H1 (cell line): Measurements from ENCODE around the gene SLC39A2. TPM values are rescaled to one million over a fixed set of nuclear protein-coding genes. Genes with fewer than 3 reads are reported as not detected.

ENCODE experiments used
- CTCF ChIA-PET: fragments of 300-600 bp; sonication (Branson Sonifier 250); formaldehyde crosslinking; loops from one replicate; lab custom pipeline; 2021; ENCODE audit not compliant: partially characterized antibody; lab: Charles Lee
- POLR2A ChIA-PET: fragments of 300-600 bp; sonication (Branson Sonifier 250); formaldehyde crosslinking; loops from one replicate; lab custom pipeline; 2021; ENCODE audit warnings: inconsistent platforms; ENCODE audit not compliant: partially characterized antibody; lab: Charles Lee
- DNase-seq, 2 experiments: peaks; one replicate each; pipeline versions ENCODE4 v3.0.0 to v3.0.0-alpha.2; 2010 to 2022; ENCODE audit warnings: low spot score in 2 of 2, low read depth in 1 of 2, mixed read lengths in 1 of 2
- FAIRE-seq: peaks from 2 replicates; lab custom pipeline; 2011; peaks lifted over from hg19 to GRCh38; lab: Jason Lieb, UNC
- H2AFZ ChIP-seq: 2 replicates; pipeline ENCODE4 v1.8.1; 2012; ENCODE audit warnings: low read length, inconsistent platforms
- H2AK5ac ChIP-seq: 2 replicates; pipeline ENCODE4 v1.6.1; 2013; ENCODE audit warnings: low read depth, low read length
- H2BK120ac ChIP-seq: replicated peaks from 2 replicates; pipeline ENCODE3; 2013; ENCODE audit warnings: low read depth, low read length, inconsistent platforms
- H2BK12ac ChIP-seq: 2 replicates; pipeline ENCODE4 v1.6.1; 2013; ENCODE audit warnings: low read depth, low read length
- H2BK15ac ChIP-seq: 2 replicates; pipeline ENCODE4 v1.6.1; 2013; ENCODE audit warnings: low read length
- H2BK20ac ChIP-seq: 2 replicates; pipeline ENCODE4 v1.6.1; 2013; ENCODE audit warnings: low read length
- H2BK5ac ChIP-seq: 2 replicates; pipeline ENCODE4 v1.6.1; 2013; ENCODE audit warnings: low read depth, low read length
- H3K14ac ChIP-seq: 2 replicates; pipeline ENCODE4 v1.6.1; 2013; ENCODE audit warnings: inconsistent platforms; ENCODE audit not compliant: insufficient read length
- H3K18ac ChIP-seq: 2 replicates; pipeline ENCODE4 v1.6.1; 2013; ENCODE audit warnings: low read length; ENCODE audit errors: extremely low read depth
- H3K23ac ChIP-seq: 2 replicates; pipeline ENCODE4 v1.6.1; 2013; ENCODE audit warnings: inconsistent platforms; ENCODE audit not compliant: insufficient read length
- H3K23me2 ChIP-seq: 2 replicates; pipeline ENCODE4 v1.6.1; 2013; ENCODE audit warnings: low read depth, low read length
- H3K27ac ChIP-seq: 2 replicates; pipeline ENCODE4 v1.6.1; 2011; ENCODE audit warnings: low read depth, low read length, inconsistent platforms
- H3K27me3 ChIP-seq, 4 experiments: replicated peaks in 1 of 4; 1 replicate in 1 of 4; 2 replicates in 3 of 4; pipeline versions ENCODE4 v1.6.1 to v1.8.1; 2011 to 2013; ENCODE audit warnings: low read length in 3 of 4, mild to moderate bottlenecking in 3 of 4, inconsistent platforms in 2 of 4, mixed read lengths in 2 of 4, moderate library complexity in 1 of 4; ENCODE audit not compliant: control insufficient read depth in 3 of 4, insufficient read depth in 3 of 4; ENCODE audit errors: extremely low read depth in 1 of 4
- H3K36me3 ChIP-seq, 4 experiments: 2 replicates each; pipeline versions ENCODE4 v1.6.1 to v1.8.1; 2011 to 2013; ENCODE audit warnings: mild to moderate bottlenecking in 4 of 4, low read length in 3 of 4, moderate library complexity in 2 of 4, control low read depth in 1 of 4, inconsistent platforms in 1 of 4; ENCODE audit not compliant: insufficient read depth in 4 of 4, control insufficient read depth in 2 of 4
- H3K4ac ChIP-seq: replicated peaks from 2 replicates; pipeline ENCODE3; 2013; ENCODE audit warnings: low read length, low read depth, mixed read lengths, inconsistent platforms; ENCODE audit not compliant: insufficient read length
- H3K4me1 ChIP-seq, 4 experiments: replicated peaks in 1 of 4; 1 replicate in 1 of 4; 2 replicates in 3 of 4; pipeline versions ENCODE4 v1.6.1 to v1.8.1; 2011 to 2013; ENCODE audit warnings: low read length in 3 of 4, inconsistent platforms in 2 of 4, mixed read lengths in 1 of 4; ENCODE audit not compliant: insufficient read depth in 4 of 4, control insufficient read depth in 3 of 4
- H3K4me2 ChIP-seq, 2 experiments: 2 replicates each; pipeline versions ENCODE4 v1.6.1 to v1.8.1; 2011 to 2013; ENCODE audit warnings: low read depth in 2 of 2, low read length in 2 of 2, control low read depth in 1 of 2, inconsistent platforms in 1 of 2, mild to moderate bottlenecking in 1 of 2; ENCODE audit not compliant: insufficient read depth in 1 of 2
- H3K4me3 ChIP-seq, 4 experiments: fragments of 200-600, 300-600 bp in 1 of 4; sonication (generic), shearing (Covaris generic), sonication (Bioruptor Twin) in 1 of 4; 2 replicates each; pipeline versions ENCODE4 v1.5.1 to v1.8.1; 2011 to 2016; ENCODE audit warnings: low read length in 4 of 4, low read depth in 3 of 4, control low read depth in 2 of 4, inconsistent platforms in 2 of 4, mild to moderate bottlenecking in 2 of 4, mixed read lengths in 1 of 4, moderate library complexity in 1 of 4; ENCODE audit not compliant: insufficient read depth in 2 of 4; ENCODE audit errors: extremely low read depth in 1 of 4
- H3K56ac ChIP-seq: replicated peaks from 2 replicates; pipeline ENCODE3; 2013; ENCODE audit warnings: low read depth, mild to moderate bottlenecking, mixed read lengths, low read length, inconsistent platforms; ENCODE audit not compliant: insufficient read length
- H3K79me1 ChIP-seq: 2 replicates; pipeline ENCODE4 v1.6.1; 2013; ENCODE audit warnings: low read depth, low read length, control low read depth
- H3K79me2 ChIP-seq, 2 experiments: 2 replicates each; pipeline versions ENCODE4 v1.6.1 to v1.8.1; 2012 to 2013; ENCODE audit warnings: low read length in 2 of 2, mild to moderate bottlenecking in 2 of 2, inconsistent platforms in 1 of 2; ENCODE audit not compliant: insufficient read depth in 2 of 2, control insufficient read depth in 1 of 2
- H3K9ac ChIP-seq, 4 experiments: replicated peaks in 1 of 4; 1 replicate in 1 of 4; 2 replicates in 3 of 4; pipeline versions ENCODE4 v1.6.1 to v1.8.1; 2011 to 2013; ENCODE audit warnings: low read depth in 3 of 4, low read length in 3 of 4, control low read depth in 2 of 4, mild to moderate bottlenecking in 2 of 4, moderate library complexity in 2 of 4, inconsistent platforms in 1 of 4; ENCODE audit errors: extremely low read depth in 1 of 4
- H3K9me3 ChIP-seq, 2 experiments: 2 replicates each; pipeline versions ENCODE4 v1.6.1 to v1.8.1; 2012 to 2013; ENCODE audit warnings: mild to moderate bottlenecking in 2 of 2, moderate library complexity in 2 of 2, control low read depth in 1 of 2, inconsistent platforms in 1 of 2, low read depth in 1 of 2, low read length in 1 of 2, mixed read lengths in 1 of 2; ENCODE audit not compliant: insufficient read depth in 2 of 2
- H4K20me1 ChIP-seq, 2 experiments: replicated peaks in 1 of 2; 2 replicates each; pipeline versions ENCODE3 to v1.8.1; 2011 to 2013; ENCODE audit warnings: inconsistent platforms in 2 of 2, low read length in 2 of 2, mild to moderate bottlenecking in 1 of 2; ENCODE audit not compliant: insufficient read depth in 2 of 2, control insufficient read depth in 1 of 2
- H4K5ac ChIP-seq: 2 replicates; pipeline ENCODE4 v1.6.1; 2013; ENCODE audit warnings: low read length, low read depth, mixed read lengths, inconsistent platforms; ENCODE audit not compliant: insufficient read length
- H4K8ac ChIP-seq: 2 replicates; pipeline ENCODE4 v1.8.0; 2013; ENCODE audit warnings: mild to moderate bottlenecking, moderate library complexity, low read length, inconsistent platforms; ENCODE audit not compliant: insufficient read depth; ENCODE audit errors: extremely low read depth
- H4K91ac ChIP-seq: replicated peaks from 2 replicates; pipeline ENCODE3; 2013; ENCODE audit warnings: low read length, mixed read lengths, inconsistent platforms; ENCODE audit not compliant: insufficient read length
- CEBPB ChIP-seq: IDR thresholded peaks from 2 replicates; pipeline ENCODE4 v1.6.1; 2012; ENCODE audit warnings: low read depth, low read length
- CREB1 ChIP-seq: IDR thresholded peaks from 2 replicates; pipeline ENCODE4 v1.6.1; 2012; ENCODE audit warnings: inconsistent platforms
- EGR1 ChIP-seq: IDR thresholded peaks from 2 replicates; pipeline ENCODE4 v1.6.1; 2011; ENCODE audit warnings: low read depth, low read length, borderline replicate concordance
- EP300 ChIP-seq, 2 experiments: IDR thresholded peaks; 1 replicate in 1 of 2; 2 replicates in 1 of 2; pipeline ENCODE4 v1.6.1; 2011 to 2012; ENCODE audit warnings: low read depth in 2 of 2, low read length in 2 of 2, mild to moderate bottlenecking in 2 of 2, borderline replicate concordance in 1 of 2, inconsistent platforms in 1 of 2, moderate library complexity in 1 of 2
- WGBS, 2 experiments: shearing (Covaris generic) in 1 of 2; methylation state at CpG; one replicate each; pipeline versions ENCODE4 v1.1.6 to v1.1.7; 2013 to 2015; ENCODE audit warnings: low lambda C conversion rate in 2 of 2, mixed read lengths in 2 of 2, inconsistent platforms in 1 of 2, low coverage in 1 of 2, missing lambda C conversion rate in 1 of 2; ENCODE audit not compliant: insufficient replicate concordance in 2 of 2, insufficient coverage in 1 of 2, insufficient read length in 1 of 2; ENCODE audit errors: extremely low coverage in 1 of 2, missing lambda C conversion rate in 1 of 2; 5-methylcytosine and 5-hydroxymethylcytosine counted together
- polyA plus RNA-seq, 7 experiments: library from polyadenylated mRNA; depleted of rRNA in 3 of 7; stranded (reverse) in 5 of 7; unstranded in 2 of 7; fragments of >200 nt in 5 of 7; fragments of 200-250 nt in 2 of 7; gene quantifications; 1 replicate in 5 of 7; 2 replicates in 1 of 7; 4 replicates in 1 of 7; pipeline versions ENCODE4 v1.2.1 to v1.2.3, GENCODE V29; 2011 to 2013; ENCODE audit warnings: missing spikeins in 2 of 7, mixed read lengths in 2 of 7
- total RNA-seq: library from RNA; stranded (reverse); fragmentation: NEBNext Ultra II Directional; extraction: Animal tissue kit (Norgen Biotek cat#: 25700); gene quantifications from 2 replicates; pipeline ENCODE4 v1.2.1, GENCODE V29; 2021

SLC39A2 gene
- total and polyA plus RNA-seq, 2 of the 8 experiments (the other 6 are each of a cell fraction or from before 2014, with no cell fraction given), result 0.14 to 0.22 TPM

DNA sequence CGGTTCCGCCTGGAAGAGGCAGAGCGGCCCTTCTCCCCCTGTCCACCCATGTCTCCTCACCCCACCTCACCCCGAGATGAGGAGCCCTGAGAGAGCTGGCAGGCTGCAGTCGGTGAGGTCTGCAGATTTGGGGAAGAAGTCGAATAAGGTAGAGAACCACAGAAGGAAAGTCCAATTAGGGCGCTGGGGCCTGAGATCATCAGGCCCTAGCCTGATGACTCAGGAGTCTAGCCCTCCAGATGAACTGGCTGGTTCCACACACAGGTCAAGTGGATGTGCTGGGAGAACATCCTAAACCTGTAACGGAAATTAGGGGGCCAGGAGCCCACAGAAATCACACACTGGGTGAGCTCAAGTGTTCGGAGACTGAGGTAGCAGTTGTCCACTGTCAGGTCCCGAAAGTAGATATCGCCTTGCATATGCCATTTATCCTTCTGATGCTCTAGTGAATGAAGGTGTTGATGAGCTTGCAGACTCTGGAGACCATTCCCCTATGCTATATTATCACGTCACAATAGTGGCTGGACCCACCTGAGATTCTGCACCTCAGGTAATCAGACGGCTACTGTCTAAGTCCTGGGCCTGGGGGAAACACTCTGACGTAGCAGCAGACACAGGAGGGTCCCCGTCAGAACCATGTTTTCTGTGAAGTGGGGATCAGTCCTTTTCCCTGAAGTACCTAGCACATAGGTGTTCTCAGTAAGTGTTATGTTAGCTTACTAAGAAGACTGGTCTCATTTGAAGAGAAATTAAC is 10.2 kb upstream of the SLC39A2 start:
- Histone ChIP-seq H2BK20ac (0 out of 2 replicates have a peak overlapping the region, but pooled peaks have one; percentile 15), H3K4ac (peak overlapping the region; percentile 9), H3K9ac (peak overlapping the region in 3 of 4 experiments; percentile 28 to 74 (median 29); a peak in 4 of 7 replicates), H3K18ac (no peak overlapping the region), H2BK15ac (0 out of 2 replicates have a peak overlapping the region, but pooled peaks have one; percentile 4), H2AFZ (no peak overlapping the region), H4K5ac (peak overlapping the region; percentile 51), H3K23ac (no peak overlapping the region), H3K14ac (no peak overlapping the region), H2BK5ac (peak overlapping the region; percentile 20; the same call in 1 of the 2 replicates), H4K91ac (peak overlapping the region; percentile 69), H2BK120ac (peak overlapping the region; percentile 38), H3K27me3 (no peaks in the 10 kb centered on the region), H4K8ac (peak overlapping the region; percentile 60), H3K79me1 (no peaks in the 10 kb centered on the region), H3K9me3 (no peaks in the 10 kb centered on the region), H3K79me2 (peaks cover 0 to 19% of the 10 kb centered on the region in 2 experiments; a peak in 2 of 4 replicates), H3K4me1 (peaks cover 2 to 4% (median 4%) of the 10 kb centered on the region in 4 experiments; a peak in 3 of 7 replicates), H3K27ac (no peak overlapping the region), H3K4me2 (peak overlapping the region; percentile 61 to 89), H3K4me3 (peak overlapping the region; percentile 39 to 65 (median 54); a peak in 7 of 8 replicates), H3K56ac (no peak overlapping the region), H3K23me2 (peaks cover 4% of the 10 kb centered on the region; the same call in 1 of the 2 replicates), H3K36me3 (peaks cover 6 to 19% (median 13%) of the 10 kb centered on the region in 4 experiments; a peak in 5 of 8 replicates), H2AK5ac (0 out of 2 replicates have a peak overlapping the region, but pooled peaks have one; percentile 70), H4K20me1 (peaks cover 0 to 3% of the 10 kb centered on the region in 2 experiments), H2BK12ac (peak overlapping the region; percentile 94; the same call in 1 of the 2 replicates)
- WGBS, 2 experiments, result 89% methylated on average over 15 of the region's 15 CpGs; no CpG with 5 or more reads in 1 of the 2 experiments
- no peak for TF ChIP-seq EP300 (IDR thresholded peaks at IDR 0.05; ENCODE audit: borderline replicate concordance in 1 of 2, low read depth in 2 of 2, low read length in 2 of 2)
- TF ChIP-seq EGR1, result no peak
- TF ChIP-seq CEBPB, result no peak
- TF ChIP-seq CREB1, result no peak
- DNase-seq (no peak), FAIRE-seq (no peak)
- CTCF ChIA-PET, result interaction anchor here (0.7 to 2.1 kb wide), 8 partner anchors 8 to 103 kb away, joined by 3 to 7 read pairs (median 4); no protein-coding TSS in a partner anchor
- POLR2A ChIA-PET, result interaction anchor here (0.6 to 1.1 kb wide), 4 partner anchors 8 to 17 kb away, joined by 3 read pairs; no protein-coding TSS in a partner anchor
